A549 (cell line): Measurements from ENCODE around the gene ANKFY1. TPM values are rescaled to one million over a fixed set of nuclear protein-coding genes. Genes with fewer than 3 reads are reported as not detected.

Source experiments
- ATAC-seq, 2 experiments: fragments of 200-7000 bp in 1 of 2; fragments of >200 bp in 1 of 2; cut with Nextera tagmentation in 1 of 2; cut with Tn5 transposase in 1 of 2; 3 replicates each; pipeline versions ENCODE4 v1.8.0 to v1.9.1; 2018 to 2020; ENCODE audit warnings: mild to moderate bottlenecking in 1 of 2, moderate library complexity in 1 of 2
- CTCF ChIA-PET: fragments of 300-600 bp; sonication (Branson Sonifier 250); formaldehyde crosslinking; extraction: SDS; loops from one replicate; lab custom pipeline; 2021; ENCODE audit warnings: antibody characterized with exemption, inconsistent platforms; lab: Yijun Ruan, JAX
- POLR2A ChIA-PET: fragments of 350-600 bp; formaldehyde crosslinking; extraction: SDS; loops from one replicate; lab custom pipeline; 2021; ENCODE audit warnings: antibody characterized with exemption, inconsistent platforms; lab: Yijun Ruan, JAX
- DNase-seq, 2 experiments: peaks; one replicate each; pipeline versions ENCODE4 v3.0.0 to v3.0.0-alpha.2; 2011 to 2016; ENCODE audit warnings: low read depth in 1 of 2, low spot score in 1 of 2
- FAIRE-seq: peaks from 2 replicates; lab custom pipeline; 2011; peaks lifted over from hg19 to GRCh38; lab: Jason Lieb, UNC
- H3K27ac ChIP-seq, 2 experiments: fragments of >200 bp; sonication (Bioruptor Twin); formaldehyde crosslinking; 3 replicates each; pipeline ENCODE4 v1.5.1; 2016 to 2017
- H3K4me1 ChIP-seq: fragments of >200 bp; sonication (Bioruptor Twin); formaldehyde crosslinking; 3 replicates; pipeline ENCODE4 v1.6.1; 2016
- H3K4me2 ChIP-seq: fragments of >200 bp; sonication (Bioruptor Twin); formaldehyde crosslinking; 3 replicates; pipeline ENCODE4 v1.6.1; 2016
- H3K4me3 ChIP-seq: fragments of >200 bp; sonication (Bioruptor Twin); formaldehyde crosslinking; 3 replicates; pipeline ENCODE4 v1.5.1; 2016
- H3K9me3 ChIP-seq: fragments of >200 bp; sonication (Bioruptor Twin); formaldehyde crosslinking; 3 replicates; pipeline ENCODE4 v1.6.1; 2016
- ATOH8 ChIP-seq: fragments of 250-450 bp; sonication (Bioruptor Pico); IDR thresholded peaks from 2 replicates; pipeline ENCODE4 v1.5.0; 2020; ENCODE audit warnings: low read depth, mild to moderate bottlenecking, moderate library complexity
- BCL3 ChIP-seq: fragments of >200 bp; sonication (Bioruptor Twin); formaldehyde crosslinking; IDR thresholded peaks from 3 replicates; pipeline ENCODE4 v1.6.1; 2016
- CBX2 ChIP-seq: fragments of 200-600 bp; sonication (generic); IDR thresholded peaks from 2 replicates; pipeline ENCODE4 v1.6.1; 2016; ENCODE audit warnings: low read depth, mild to moderate bottlenecking, borderline replicate concordance
- CHD2 ChIP-seq: fragments of 150-350 bp; IDR thresholded peaks from 2 replicates; pipeline ENCODE4 v1.6.1; 2014; ENCODE audit warnings: low read length; ENCODE audit not compliant: partially characterized antibody
- CHD4 ChIP-seq: fragments of 200-600 bp; sonication (generic); IDR thresholded peaks from 2 replicates; pipeline ENCODE4 v1.6.1; 2016; ENCODE audit warnings: antibody characterized with exemption, mild to moderate bottlenecking, borderline replicate concordance
- CTCF ChIP-seq: fragments of >200 bp; sonication (Bioruptor Twin); formaldehyde crosslinking; IDR thresholded peaks from 3 replicates; pipeline ENCODE4 v1.5.1; 2016
- ESRRA ChIP-seq: fragments of 150-350 bp; IDR thresholded peaks from 2 replicates; pipeline ENCODE4 v1.6.1; 2014; ENCODE audit warnings: mild to moderate bottlenecking, low read length, borderline replicate concordance
- FOSL2 ChIP-seq, 2 experiments: fragments of 450-650 bp in 1 of 2; fragments of >200 bp in 1 of 2; sonication (Bioruptor Twin) in 1 of 2; formaldehyde crosslinking; IDR thresholded peaks; 2 replicates each; pipeline versions ENCODE4 v1.5.0 to v1.6.1; 2016 to 2020; ENCODE audit warnings: mild to moderate bottlenecking in 1 of 2, moderate library complexity in 1 of 2
- HDAC2 ChIP-seq: fragments of 200-600 bp; sonication (generic); IDR thresholded peaks from 2 replicates; pipeline ENCODE4 v1.6.1; 2016
- HOXA7 ChIP-seq: fragments of 250-450 bp; sonication (Bioruptor Pico); IDR thresholded peaks from 2 replicates; pipeline ENCODE4 v1.5.0; 2020; ENCODE audit warnings: mild to moderate bottlenecking, moderate library complexity
- HOXB13 ChIP-seq: fragments of 250-450 bp; sonication (Bioruptor Pico); IDR thresholded peaks from 2 replicates; pipeline ENCODE4 v1.5.0; 2020; ENCODE audit warnings: low read depth, mild to moderate bottlenecking, moderate library complexity
- JUNB ChIP-seq: fragments of >200 bp; sonication (Bioruptor Twin); formaldehyde crosslinking; IDR thresholded peaks from 2 replicates; pipeline ENCODE4 v1.6.1; 2016
- NPAS2 ChIP-seq: fragments of 250-450 bp; sonication (Bioruptor Pico); IDR thresholded peaks from 2 replicates; pipeline ENCODE4 v1.8.0; 2022; ENCODE audit warnings: mild to moderate bottlenecking, moderate library complexity, borderline replicate concordance
- NR3C1 ChIP-seq: fragments of >200 bp; sonication (Bioruptor Twin); formaldehyde crosslinking; IDR thresholded peaks from 3 replicates; pipeline ENCODE4 v1.6.1; 2017
- PHF8 ChIP-seq: fragments of 200-600 bp; sonication (generic); IDR thresholded peaks from 2 replicates; pipeline ENCODE4 v1.6.1; 2016; ENCODE audit warnings: low read depth, mild to moderate bottlenecking, antibody characterized with exemption, moderate library complexity, borderline replicate concordance
- RCOR1 ChIP-seq: fragments of 150-350 bp; IDR thresholded peaks from 2 replicates; pipeline ENCODE4 v1.6.1; 2014; ENCODE audit warnings: antibody characterized with exemption, low read length, low read depth
- REST ChIP-seq: fragments of 200-600 bp; sonication (generic); IDR thresholded peaks from 2 replicates; pipeline ENCODE4 v1.6.1; 2016; ENCODE audit warnings: antibody characterized with exemption, mild to moderate bottlenecking, moderate library complexity
- RFX5 ChIP-seq: fragments of 450-650 bp; IDR thresholded peaks from 2 replicates; pipeline ENCODE4 v1.7.1; 2014; ENCODE audit warnings: antibody characterized with exemption, mild to moderate bottlenecking, moderate library complexity
- RNF2 ChIP-seq: fragments of 200-600 bp; sonication (generic); IDR thresholded peaks from 2 replicates; pipeline ENCODE4 v1.6.1; 2016; ENCODE audit warnings: low read depth, mild to moderate bottlenecking, antibody characterized with exemption, moderate library complexity, borderline replicate concordance
- SMC3 ChIP-seq: fragments of >200 bp; sonication (Bioruptor Twin); formaldehyde crosslinking; IDR thresholded peaks from 3 replicates; pipeline ENCODE4 v1.6.1; 2018; ENCODE audit warnings: inconsistent platforms
- SREBF2 ChIP-seq: fragments of 450-650 bp; IDR thresholded peaks from 2 replicates; pipeline ENCODE4 v1.6.1; 2014; ENCODE audit warnings: mild to moderate bottlenecking, moderate library complexity
- TFCP2L1 ChIP-seq: fragments of 250-450 bp; sonication (Bioruptor Pico); IDR thresholded peaks from 2 replicates; pipeline ENCODE4 v1.5.0; 2021; ENCODE audit warnings: mild to moderate bottlenecking
- TP53 ChIP-seq: fragments of 250-450 bp; sonication (Bioruptor Pico); IDR thresholded peaks from 2 replicates; pipeline ENCODE4 v1.5.0; 2021; ENCODE audit warnings: mild to moderate bottlenecking, moderate library complexity
- USF2 ChIP-seq: fragments of 450-650 bp; IDR thresholded peaks from 2 replicates; pipeline ENCODE4 v1.6.1; 2014; ENCODE audit warnings: antibody characterized with exemption
- ZC3H11A ChIP-seq: fragments of 450-650 bp; IDR thresholded peaks from 2 replicates; pipeline ENCODE4 v1.6.1; 2014; ENCODE audit warnings: antibody characterized with exemption, mild to moderate bottlenecking
- ZFP36 ChIP-seq: fragments of 450-650 bp; IDR thresholded peaks from 2 replicates; pipeline ENCODE4 v1.6.1; 2014; ENCODE audit warnings: borderline replicate concordance; ENCODE audit not compliant: partially characterized antibody
- ZSCAN20 ChIP-seq: fragments of 250-450 bp; sonication (Bioruptor Pico); IDR thresholded peaks from 2 replicates; pipeline ENCODE4 v1.8.0; 2022; ENCODE audit warnings: mild to moderate bottlenecking, moderate library complexity
- WGBS: methylation state at CpG from one replicate; pipeline ENCODE4 v1.1.6; 2017; ENCODE audit errors: missing lambda C conversion rate; 5-methylcytosine and 5-hydroxymethylcytosine counted together
- polyA plus RNA-seq, 4 experiments: library from polyadenylated mRNA; depleted of rRNA in 3 of 4; stranded (reverse); fragments of >200 nt; fragmentation: RNase III in 1 of 4; extraction: RNeasy Plus Mini Kit Qiagen cat#74134 plus additional on column Dnase treatment in 1 of 4; gene quantifications; 2 replicates in 3 of 4; 3 replicates in 1 of 4; pipeline ENCODE4 v1.2.3, GENCODE V29; 2011 to 2017

Gene ANKFY1
- polyA plus RNA-seq, 2 of the 4 experiments (the other 2 are of a cell fraction): 28.5 to 51.7 TPM

- Histone ChIP-seq H3K27ac (no peak overlapping the region), H3K4me1 (peaks cover 11% of the 10 kb centered on the region; the same call in 2 of the 3 replicates), H3K4me2 (no peak overlapping the region), H3K9me3 (no peaks in the 10 kb centered on the region), H3K4me3 (no peak overlapping the region)
- TF ChIP-seq NPAS2 (CRISPR knock-in tag): no peak
- TF ChIP-seq SREBF2: no peak
- TF ChIP-seq BCL3: no peak
- no peak for TF ChIP-seq RCOR1
- TF ChIP-seq CHD2: no peak
- TF ChIP-seq ATOH8: no peak
- no peak for TF ChIP-seq ESRRA
- TF ChIP-seq REST: no peak
- no peak for TF ChIP-seq USF2
- TF ChIP-seq TP53 (CRISPR knock-in tag): no peak
- TF ChIP-seq PHF8: no peak
- TF ChIP-seq RFX5: no peak
- TF ChIP-seq CTCF: no peak
- TF ChIP-seq NR3C1: no peak
- ATAC-seq: no peak
- ChIA-PET POLR2A (no interaction called here), CTCF (interaction anchor here (0.5 to 9.1 kb wide), 10 partner anchors 7 to 167 kb away, joined by 3 to 119 read pairs (median 11); partner anchors contain the start of gene ANKFY1)
- 93% methylated on average over 5 of the region's 5 CpGs for WGBS
- DNase-seq: no peak
- FAIRE-seq: no peak
Measured at GRCh38 chr17:4246674-4247073, 17.1 kb downstream of the ANKFY1 start.

GRCh38 chr17:4241535-4241934 lies 22.2 kb downstream of the ANKFY1 start:
- Histone ChIP-seq H3K27ac (no peak overlapping the region), H3K9me3 (no peaks in the 10 kb centered on the region), H3K4me1 (no peaks in the 10 kb centered on the region), H3K4me3 (no peak overlapping the region), H3K4me2 (no peak overlapping the region)
- no peak for FAIRE-seq
- POLR2A ChIA-PET: no interaction called here
- ATAC-seq: no peak
- CTCF ChIA-PET: interaction anchor here (1.2 to 6.0 kb wide), 7 partner anchors 8 to 173 kb away, joined by 3 to 30 read pairs (median 3); no protein-coding TSS in a partner anchor
- DNase-seq: no peak
- WGBS: 97% methylated on average over 11 of the region's 11 CpGs
- no peak for TF ChIP-seq BCL3
- no peak for TF ChIP-seq CHD4
- TF ChIP-seq JUNB: no peak
- TF ChIP-seq HOXB13: no peak
- TF ChIP-seq TFCP2L1: no peak
- TF ChIP-seq SMC3: no peak
- no peak for TF ChIP-seq FOSL2 (IDR thresholded peaks at IDR 0.05)
- TF ChIP-seq FOSL2 (CRISPR knock-in tag; IDR thresholded peaks at IDR 0.05): no peak
- no peak for TF ChIP-seq ZSCAN20
- TF ChIP-seq RNF2: no peak
- TF ChIP-seq ZFP36: no peak
- no peak for TF ChIP-seq USF2
- TF ChIP-seq ZC3H11A: no peak
- no peak for TF ChIP-seq HOXA7 (CRISPR knock-in tag)
- TF ChIP-seq HDAC2: no peak
- no peak for TF ChIP-seq CBX2
- TF ChIP-seq PHF8: no peak
